Tibial nerve (tissue), 4 donors: Measurements from ENCODE around the gene SPATA24. TPM values are rescaled to one million over a fixed set of nuclear protein-coding genes. Genes with fewer than 3 reads are reported as not detected.
A peak's percentile ranks its signal among the peaks of the same experiment; 100 is the strongest.

Source experiments
- DNase-seq, 2 donors: peaks; one replicate each; pipeline ENCODE4 v3.0.0-alpha.2; 2019; ENCODE audit warnings: low spot score in 2 of 2
- H3K27ac ChIP-seq, 4 donors: fragments of 200-600 bp; sonication (generic) in 3 of 4; one replicate each; pipeline ENCODE4 v1.5.1; 2017 to 2019; ENCODE audit warnings: mild to moderate bottlenecking in 1 of 4
- H3K27me3 ChIP-seq, 2 donors: fragments of 200-600 bp; sonication (generic) in 1 of 2; one replicate each; pipeline versions ENCODE4 v1.5.1 to v1.6.0; 2017 to 2019
- H3K36me3 ChIP-seq, 3 donors: fragments of 200-600 bp; sonication (generic); one replicate each; pipeline ENCODE4 v1.5.1; 2018 to 2019
- H3K4me1 ChIP-seq, 4 donors: fragments of 200-600 bp; sonication (generic) in 3 of 4; one replicate each; pipeline ENCODE4 v1.5.1; 2017 to 2019
- H3K4me3 ChIP-seq, 4 donors: fragments of 200-600 bp; sonication (generic) in 3 of 4; one replicate each; pipeline ENCODE4 v1.5.1; 2017 to 2019; ENCODE audit warnings: mild to moderate bottlenecking in 1 of 4, moderate library complexity in 1 of 4
- H3K9me3 ChIP-seq, 4 donors: fragments of 200-600 bp; sonication (generic) in 3 of 4; one replicate each; pipeline ENCODE4 v1.5.1; 2017 to 2019
- CTCF ChIP-seq, 5 experiments: fragments of 200-600 bp in 3 of 5; fragments of 450-650 bp in 2 of 5; sonication (generic) in 3 of 5; IDR thresholded peaks; one replicate each; pipeline ENCODE4 v1.5.1; 2016 to 2019; ENCODE audit warnings: antibody characterized with exemption in 5 of 5, mild to moderate bottlenecking in 3 of 5, moderate library complexity in 2 of 5
- EP300 ChIP-seq, 2 donors: sonication (generic); formaldehyde crosslinking; IDR thresholded peaks; one replicate each; pipeline ENCODE4 v1.6.1; 2017; ENCODE audit warnings: antibody characterized with exemption in 2 of 2, mild to moderate bottlenecking in 1 of 2
- POLR2A ChIP-seq, 2 donors: fragments of 450-650 bp; IDR thresholded peaks; one replicate each; pipeline ENCODE4 v1.6.1; 2017; ENCODE audit warnings: antibody characterized with exemption in 2 of 2, mild to moderate bottlenecking in 2 of 2, moderate library complexity in 2 of 2
- WGBS, 2 donors: methylation state at CpG; one replicate each; pipeline ENCODE4 v1.1.5; 2018; 5-methylcytosine and 5-hydroxymethylcytosine counted together
- total RNA-seq, 4 donors: library from RNA; depleted of rRNA; stranded (reverse); fragments of >200 nt; gene quantifications; one replicate each; pipeline ENCODE4 v1.1.0, GENCODE V29; 2016

SPATA24 gene
- total RNA-seq, 4 donors from 2014 or later: 1.9 to 7.2 TPM; not detected in 2

- H3K4me3 ChIP-seq: no peak overlapping the region
- H3K27ac ChIP-seq: peak overlapping the region in 1 of 4 donors; percentile 32
- TF ChIP-seq EP300 (IDR thresholded peaks at IDR 0.05) (no peak), POLR2A (IDR thresholded peaks at IDR 0.05) (no peak), CTCF (IDR thresholded peaks at IDR 0.05) (no peak)
- H3K4me1 ChIP-seq: peaks cover 0 to 15% (median 5%) of the 10 kb centered on the region in 4 donors
- H3K36me3 ChIP-seq: peaks cover 0 to 12% (median 0%) of the 10 kb centered on the region in 3 donors
- H3K9me3 ChIP-seq: no peaks in the 10 kb centered on the region
- DNase-seq: no peak
- H3K27me3 ChIP-seq: no peaks in the 10 kb centered on the region
- WGBS, 2 donors: 85 to 87% methylated on average over 25 to 28 of the region's 28 CpGs
Measured at GRCh38 chr5:139381837-139382761, 21.8 kb downstream of the SPATA24 start.

- no peak overlapping the region for H3K27ac ChIP-seq
- peaks cover 0 to 22% (median 0%) of the 10 kb centered on the region in 3 donors for H3K36me3 ChIP-seq
- WGBS, 2 donors: 81 to 83% methylated on average over 9 to 15 of the region's 15 CpGs
- TF ChIP-seq CTCF (IDR thresholded peaks at IDR 0.05): no peak
- no peak for TF ChIP-seq POLR2A (IDR thresholded peaks at IDR 0.05)
- TF ChIP-seq EP300 (IDR thresholded peaks at IDR 0.05): no peak
- H3K4me1 ChIP-seq: peaks cover 0 to 13% (median 4%) of the 10 kb centered on the region in 4 donors
- DNase-seq: no peak
- no peaks in the 10 kb centered on the region for H3K9me3 ChIP-seq
- no peak overlapping the region for H3K4me3 ChIP-seq
- H3K27me3 ChIP-seq: no peaks in the 10 kb centered on the region
Measured at GRCh38 chr5:139379626-139380449, 24.1 kb downstream of the SPATA24 start.

GRCh38 chr5:139378941-139379361 lies 24.9 kb downstream of the SPATA24 start:
- 83 to 91% methylated on average over 13 of the region's 13 CpGs for WGBS, 2 donors
- Histone ChIP-seq H3K4me1 (peaks cover 0 to 5% (median 0%) of the 10 kb centered on the region in 4 donors), H3K9me3 (no peaks in the 10 kb centered on the region), H3K4me3 (no peak overlapping the region), H3K36me3 (peaks cover 0 to 31% (median 0%) of the 10 kb centered on the region in 3 donors), H3K27me3 (no peaks in the 10 kb centered on the region), H3K27ac (no peak overlapping the region)
- DNase-seq: no peak
- TF ChIP-seq POLR2A (IDR thresholded peaks at IDR 0.05) (no peak), EP300 (IDR thresholded peaks at IDR 0.05) (no peak), CTCF (IDR thresholded peaks at IDR 0.05) (no peak)

- Histone ChIP-seq H3K4me3 (no peak overlapping the region), H3K9me3 (no peaks in the 10 kb centered on the region), H3K4me1 (peaks cover 0 to 11% (median 0%) of the 10 kb centered on the region in 4 donors), H3K36me3 (peaks cover 0 to 38% (median 0%) of the 10 kb centered on the region in 3 donors), H3K27ac (no peak overlapping the region), H3K27me3 (no peaks in the 10 kb centered on the region)
- DNase-seq: no peak
- no peak for TF ChIP-seq CTCF (IDR thresholded peaks at IDR 0.05)
- TF ChIP-seq POLR2A (IDR thresholded peaks at IDR 0.05): no peak
- no peak for TF ChIP-seq EP300 (IDR thresholded peaks at IDR 0.05)
- WGBS, 2 donors: 63 to 71% methylated on average over 46 to 47 of the region's 47 CpGs
Measured at GRCh38 chr5:139378101-139378825, 25.6 kb downstream of the SPATA24 start.
